MM.1S (cell line): ENCODE results near the gene RGS19.

Experiments used
- EZH2 ChIP-seq: fragments of 300-600 bp; sonication (generic); optimal IDR thresholded peaks from 2 replicates; pipeline ENCODE3; 2017; ENCODE audit warnings: low read depth, mild to moderate bottlenecking, antibody characterized with exemption, low read length, mixed read lengths
- EZH2phosphoT487 ChIP-seq: fragments of 300-600 bp; sonication (generic); IDR thresholded peaks from 2 replicates; pipeline ENCODE4 v1.6.1; 2018; ENCODE audit warnings: antibody characterized with exemption, low read length
- TF ChIP-seq, protein P1 (sequence below): fragments of 300-600 bp; sonication (generic); IDR thresholded peaks from 2 replicates; pipeline ENCODE4 v1.5.1; 2016; ENCODE audit warnings: antibody characterized with exemption, low read length, mixed read lengths

- TF ChIP-seq, protein P1, sequence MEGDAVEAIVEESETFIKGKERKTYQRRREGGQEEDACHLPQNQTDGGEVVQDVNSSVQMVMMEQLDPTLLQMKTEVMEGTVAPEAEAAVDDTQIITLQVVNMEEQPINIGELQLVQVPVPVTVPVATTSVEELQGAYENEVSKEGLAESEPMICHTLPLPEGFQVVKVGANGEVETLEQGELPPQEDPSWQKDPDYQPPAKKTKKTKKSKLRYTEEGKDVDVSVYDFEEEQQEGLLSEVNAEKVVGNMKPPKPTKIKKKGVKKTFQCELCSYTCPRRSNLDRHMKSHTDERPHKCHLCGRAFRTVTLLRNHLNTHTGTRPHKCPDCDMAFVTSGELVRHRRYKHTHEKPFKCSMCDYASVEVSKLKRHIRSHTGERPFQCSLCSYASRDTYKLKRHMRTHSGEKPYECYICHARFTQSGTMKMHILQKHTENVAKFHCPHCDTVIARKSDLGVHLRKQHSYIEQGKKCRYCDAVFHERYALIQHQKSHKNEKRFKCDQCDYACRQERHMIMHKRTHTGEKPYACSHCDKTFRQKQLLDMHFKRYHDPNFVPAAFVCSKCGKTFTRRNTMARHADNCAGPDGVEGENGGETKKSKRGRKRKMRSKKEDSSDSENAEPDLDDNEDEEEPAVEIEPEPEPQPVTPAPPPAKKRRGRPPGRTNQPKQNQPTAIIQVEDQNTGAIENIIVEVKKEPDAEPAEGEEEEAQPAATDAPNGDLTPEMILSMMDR, result no peak
- TF ChIP-seq EZH2 (no peak), EZH2phosphoT487 (no peak)
These were observed 13.1 kb upstream of the RGS19 start for GRCh38 chr20:64092258-64093012.
